Upper lobe of left lung (tissue), 4 donors: ENCODE data around the gene FBL.
"Not testable (repeated sequence)": the region's sequence is repeated elsewhere in the genome, so short reads cannot be mapped to it uniquely, and the experiment has no call there.

Source experiments
- POLR2AphosphoS5 ChIP-seq, 2 donors: sonication (generic); formaldehyde crosslinking; IDR thresholded peaks; one replicate each; pipeline ENCODE4 v1.5.1; 2017; ENCODE audit warnings: antibody characterized with exemption in 2 of 2
- TF ChIP-seq, protein P1 (sequence below), 6 experiments: fragments of 450-650 bp in 4 of 6; fragments of 200-600 bp in 2 of 6; sonication (generic) in 2 of 6; IDR thresholded peaks; one replicate each; pipeline ENCODE4 v1.5.1; 2016 to 2019; ENCODE audit warnings: antibody characterized with exemption in 6 of 6

DNA sequence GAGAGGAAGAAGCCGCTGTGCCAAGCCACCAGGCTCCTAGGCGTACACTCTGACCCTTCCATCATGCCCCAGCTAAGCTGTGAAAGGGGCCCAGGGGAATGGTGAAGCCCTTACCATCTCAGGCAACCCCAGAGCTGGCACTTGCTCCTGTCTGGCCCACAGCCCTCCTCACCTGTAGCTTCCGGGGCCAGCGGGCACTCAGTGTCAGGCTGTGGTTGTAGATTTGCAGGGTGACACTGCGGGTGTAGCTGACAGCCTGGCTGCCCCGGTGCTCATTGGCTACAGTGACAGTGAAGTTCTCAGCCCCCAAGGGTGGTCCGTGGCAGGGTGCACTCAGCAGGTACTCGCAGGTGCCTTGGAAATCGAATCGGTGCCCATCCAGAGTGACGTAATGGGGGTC, 30.3 kb upstream of the FBL start:
- TF ChIP-seq, protein P1, sequence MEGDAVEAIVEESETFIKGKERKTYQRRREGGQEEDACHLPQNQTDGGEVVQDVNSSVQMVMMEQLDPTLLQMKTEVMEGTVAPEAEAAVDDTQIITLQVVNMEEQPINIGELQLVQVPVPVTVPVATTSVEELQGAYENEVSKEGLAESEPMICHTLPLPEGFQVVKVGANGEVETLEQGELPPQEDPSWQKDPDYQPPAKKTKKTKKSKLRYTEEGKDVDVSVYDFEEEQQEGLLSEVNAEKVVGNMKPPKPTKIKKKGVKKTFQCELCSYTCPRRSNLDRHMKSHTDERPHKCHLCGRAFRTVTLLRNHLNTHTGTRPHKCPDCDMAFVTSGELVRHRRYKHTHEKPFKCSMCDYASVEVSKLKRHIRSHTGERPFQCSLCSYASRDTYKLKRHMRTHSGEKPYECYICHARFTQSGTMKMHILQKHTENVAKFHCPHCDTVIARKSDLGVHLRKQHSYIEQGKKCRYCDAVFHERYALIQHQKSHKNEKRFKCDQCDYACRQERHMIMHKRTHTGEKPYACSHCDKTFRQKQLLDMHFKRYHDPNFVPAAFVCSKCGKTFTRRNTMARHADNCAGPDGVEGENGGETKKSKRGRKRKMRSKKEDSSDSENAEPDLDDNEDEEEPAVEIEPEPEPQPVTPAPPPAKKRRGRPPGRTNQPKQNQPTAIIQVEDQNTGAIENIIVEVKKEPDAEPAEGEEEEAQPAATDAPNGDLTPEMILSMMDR (IDR thresholded peaks at IDR 0.05), result not testable (repeated sequence)
- TF ChIP-seq POLR2AphosphoS5 (IDR thresholded peaks at IDR 0.05), result not testable (repeated sequence)
